Measurements from ENCODE around the gene ESRRA.

Gene ESRRA

DNA sequence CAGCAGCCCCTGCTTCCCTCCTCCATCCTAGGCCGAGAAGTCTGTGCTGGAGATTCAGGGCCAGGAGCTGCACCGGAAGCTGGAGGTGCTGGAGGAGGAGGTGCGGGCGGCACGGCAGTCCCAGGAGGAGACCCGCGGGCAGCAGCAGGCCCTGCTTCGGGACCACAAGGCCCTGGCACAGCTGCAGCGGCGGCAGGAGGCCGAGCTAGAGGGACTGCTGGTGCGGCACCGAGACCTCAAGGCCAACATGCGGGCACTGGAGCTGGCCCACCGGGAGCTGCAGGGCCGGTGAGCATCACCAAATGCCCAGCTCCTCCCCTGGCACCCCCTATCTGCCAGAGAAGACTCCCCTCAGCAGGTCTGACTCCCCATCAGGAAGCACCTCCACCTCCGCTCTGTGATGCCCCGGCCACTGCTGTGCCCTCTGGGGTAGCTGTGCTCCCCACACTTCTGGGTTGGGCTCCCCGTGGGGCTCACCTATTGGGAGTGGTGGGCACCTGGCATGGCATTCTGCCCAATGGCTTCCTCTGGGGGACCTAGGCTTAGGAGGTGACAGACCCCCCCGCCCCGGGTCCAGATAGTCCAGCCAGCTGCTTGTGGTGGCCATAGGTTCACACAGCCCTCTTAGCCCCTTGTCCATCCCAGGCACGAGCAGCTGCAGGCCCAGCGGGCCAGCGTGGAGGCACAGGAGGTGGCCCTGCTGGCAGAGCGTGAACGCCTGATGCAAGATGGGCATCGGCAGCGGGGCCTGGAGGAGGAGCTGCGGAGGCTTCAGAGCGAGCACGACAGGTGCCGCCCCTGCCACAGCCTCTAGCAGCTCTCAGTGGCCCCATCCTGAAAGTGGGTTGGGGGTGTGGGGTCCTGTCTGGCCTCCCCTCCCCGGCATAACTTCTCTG, 47.0 kb downstream of the ESRRA start:
- peak in 2 of 3 experiments; percentile 90 to 92 for DNase-seq

DNA sequence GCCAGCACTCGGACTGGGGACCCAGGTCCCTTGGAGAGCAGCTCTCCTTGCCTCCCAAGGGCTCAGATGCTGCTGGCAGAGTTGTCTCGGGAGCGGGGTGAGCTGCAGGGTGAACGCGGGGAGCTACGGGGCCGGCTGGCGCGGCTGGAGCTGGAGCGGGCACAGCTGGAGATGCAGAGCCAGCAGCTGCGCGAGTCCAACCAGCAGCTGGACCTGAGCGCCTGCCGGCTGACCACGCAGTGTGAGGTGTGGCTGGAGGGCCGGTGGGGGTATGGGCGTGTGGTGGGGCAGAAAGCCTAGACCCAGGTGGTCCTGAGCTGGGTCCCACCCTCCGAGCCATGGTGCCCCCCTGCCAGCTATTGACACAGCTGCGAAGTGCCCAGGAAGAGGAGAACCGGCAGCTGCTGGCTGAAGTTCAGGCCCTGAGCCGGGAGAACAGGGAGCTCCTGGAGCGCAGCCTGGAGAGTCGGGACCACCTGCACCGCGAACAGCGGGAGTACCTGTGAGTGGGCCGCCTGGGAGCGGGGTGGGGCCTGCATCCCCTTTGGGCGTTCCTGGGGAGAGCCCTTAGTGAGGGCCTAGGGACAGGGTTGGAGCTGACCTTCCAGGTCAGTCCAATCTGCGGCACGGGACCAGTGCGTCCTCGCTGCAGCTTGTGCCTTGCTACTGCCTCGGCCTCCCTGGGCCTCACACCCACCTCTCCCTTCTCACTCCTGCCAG, 47.8 kb downstream of the ESRRA start:
- DNase-seq, result peak in 2 of 3 experiments; percentile 92 to 93

DNA sequence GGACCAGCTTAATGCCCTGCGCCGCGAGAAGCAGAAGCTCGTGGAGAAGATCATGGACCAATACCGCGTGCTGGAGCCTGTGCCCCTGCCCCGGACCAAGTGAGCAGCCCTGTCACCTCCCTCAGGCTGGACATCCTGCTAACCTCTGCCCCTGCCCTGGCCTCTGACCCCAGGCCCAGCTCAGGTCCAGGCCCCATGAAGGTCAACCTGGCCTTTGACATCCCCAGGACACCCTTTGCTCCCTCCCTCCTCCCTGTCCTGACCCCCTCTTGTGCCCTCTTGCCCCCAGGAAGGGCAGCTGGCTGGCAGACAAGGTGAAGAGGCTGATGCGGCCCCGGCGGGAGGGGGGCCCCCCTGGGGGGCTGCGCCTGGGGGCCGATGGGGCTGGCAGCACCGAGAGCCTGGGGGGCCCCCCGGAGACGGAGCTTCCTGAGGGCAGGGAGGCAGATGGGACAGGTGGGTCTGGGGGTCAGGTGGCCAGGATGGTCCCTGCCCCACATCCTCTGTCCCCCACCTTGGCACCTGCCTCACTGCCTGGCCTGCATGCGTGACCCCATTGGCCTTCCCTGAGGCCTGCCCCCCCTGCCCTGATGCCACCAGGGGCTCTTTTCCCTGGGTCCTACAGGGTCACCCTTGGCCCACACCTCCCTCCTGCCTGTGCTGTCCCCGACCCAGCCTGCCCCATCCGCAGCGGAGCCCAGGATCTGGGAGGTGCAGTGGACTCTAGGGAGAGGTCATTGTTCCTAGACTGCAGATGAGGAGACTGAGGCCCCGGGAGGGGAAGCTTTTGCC, 48.6 kb downstream of the ESRRA start:
- DNase-seq, result peak in 1 of 3 experiments; percentile 43

DNA sequence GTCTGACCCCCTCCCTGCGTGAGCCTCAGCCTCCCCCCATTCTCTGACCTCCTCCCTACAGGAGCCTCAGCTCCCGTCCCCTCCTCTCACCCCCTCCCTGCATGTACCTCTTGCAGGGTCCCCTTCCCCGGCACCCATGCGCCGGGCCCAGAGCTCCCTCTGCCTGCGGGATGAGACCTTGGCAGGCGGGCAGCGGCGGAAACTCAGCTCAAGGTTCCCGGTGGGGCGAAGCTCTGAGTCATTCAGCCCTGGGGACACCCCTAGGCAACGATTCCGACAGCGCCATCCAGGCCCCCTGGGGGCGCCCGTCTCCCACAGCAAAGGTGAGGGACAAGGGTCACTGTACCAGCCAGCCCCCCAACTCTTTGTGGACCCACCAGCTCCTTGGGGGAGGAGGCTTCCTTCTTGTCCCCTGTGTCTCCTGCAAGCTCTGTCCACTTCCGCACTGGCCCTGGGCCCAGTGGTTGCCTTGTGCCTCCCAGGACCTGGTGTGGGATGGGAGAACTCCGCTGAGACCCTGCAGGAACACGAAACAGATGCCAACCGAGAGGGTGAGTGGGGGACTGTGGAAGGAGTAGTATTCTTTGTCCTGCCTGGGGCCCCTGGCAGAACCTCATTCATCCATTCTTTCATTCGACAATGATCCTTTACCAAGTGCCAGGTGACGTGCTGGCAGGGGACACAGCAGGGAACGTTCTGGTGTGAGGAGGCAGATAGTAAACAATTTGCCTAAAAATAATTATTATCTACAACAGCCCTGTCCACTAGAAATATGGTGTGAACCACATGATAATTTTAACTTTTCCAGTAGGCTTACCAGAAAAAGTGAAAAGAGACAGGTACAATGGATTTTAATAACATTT, 50.0 kb downstream of the ESRRA start:
- peak in 2 of 3 experiments; percentile 84 to 88 for DNase-seq

DNA sequence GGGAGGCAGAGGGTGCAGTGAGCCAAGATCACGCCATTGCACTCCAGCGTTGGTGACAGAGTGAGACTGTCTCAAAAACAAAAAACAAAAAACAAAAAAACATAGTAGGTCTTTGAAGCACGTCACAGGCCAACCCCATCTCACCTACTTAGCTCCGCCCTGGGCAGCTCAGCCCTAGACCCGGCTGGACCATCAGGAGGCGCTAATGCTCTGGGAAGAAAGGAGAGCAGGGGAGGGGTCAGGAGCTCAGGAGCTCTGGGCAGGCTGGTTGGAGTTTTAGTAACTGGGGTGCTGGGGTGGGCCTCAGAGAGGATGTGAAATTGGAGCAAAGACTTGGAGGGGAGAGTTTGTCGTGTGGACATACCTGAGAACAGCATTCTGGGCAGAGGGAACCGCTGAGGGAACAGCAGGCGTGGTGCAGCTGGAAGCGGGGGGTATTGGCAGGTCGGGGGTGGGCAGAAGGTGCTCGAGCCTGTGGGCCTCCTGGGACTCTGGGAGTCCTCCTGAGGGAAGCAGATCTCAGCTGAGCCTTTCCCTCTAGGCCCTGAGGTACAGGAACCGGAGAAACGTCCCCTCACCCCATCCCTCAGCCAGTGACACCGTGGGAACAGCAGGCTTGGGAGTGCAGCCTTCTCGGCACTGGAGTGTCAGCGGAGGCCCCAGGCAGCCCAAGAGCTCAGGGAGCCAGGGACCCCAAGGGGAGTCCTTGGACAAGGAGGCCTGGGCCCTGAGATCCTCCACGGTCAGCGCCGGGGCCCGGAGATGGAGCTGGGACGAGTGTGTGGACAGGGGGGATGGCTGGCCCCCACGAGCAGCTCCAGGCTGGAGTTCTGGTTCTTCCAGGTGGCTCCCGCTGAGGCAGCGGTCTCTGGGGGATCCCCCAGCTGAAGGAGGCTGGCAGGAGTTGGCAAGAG, 51.4 kb downstream of the ESRRA start:
- peak in 1 of 3 experiments; percentile 22 for DNase-seq

DNA sequence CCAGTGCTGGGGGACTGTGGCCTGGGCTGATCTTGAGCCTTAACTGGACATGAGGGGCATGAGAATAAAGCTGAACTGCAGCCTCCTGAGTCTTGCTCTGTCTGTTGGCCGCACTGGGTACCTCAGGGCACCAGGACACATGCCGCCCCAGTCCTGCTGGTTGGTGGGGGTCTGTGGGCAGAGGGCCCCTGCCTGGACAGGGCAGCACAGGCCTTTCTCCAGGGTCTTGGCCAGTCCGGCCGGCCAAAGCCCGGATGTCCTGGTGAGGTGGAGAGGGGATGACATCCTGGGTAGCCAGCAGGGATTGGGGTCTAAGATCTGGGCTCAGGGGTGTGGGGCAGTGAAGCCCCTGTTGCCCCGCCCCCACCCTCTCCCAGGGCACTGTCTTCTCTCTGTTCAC, 52.1 kb downstream of the ESRRA start:
- no peak for DNase-seq

DNA sequence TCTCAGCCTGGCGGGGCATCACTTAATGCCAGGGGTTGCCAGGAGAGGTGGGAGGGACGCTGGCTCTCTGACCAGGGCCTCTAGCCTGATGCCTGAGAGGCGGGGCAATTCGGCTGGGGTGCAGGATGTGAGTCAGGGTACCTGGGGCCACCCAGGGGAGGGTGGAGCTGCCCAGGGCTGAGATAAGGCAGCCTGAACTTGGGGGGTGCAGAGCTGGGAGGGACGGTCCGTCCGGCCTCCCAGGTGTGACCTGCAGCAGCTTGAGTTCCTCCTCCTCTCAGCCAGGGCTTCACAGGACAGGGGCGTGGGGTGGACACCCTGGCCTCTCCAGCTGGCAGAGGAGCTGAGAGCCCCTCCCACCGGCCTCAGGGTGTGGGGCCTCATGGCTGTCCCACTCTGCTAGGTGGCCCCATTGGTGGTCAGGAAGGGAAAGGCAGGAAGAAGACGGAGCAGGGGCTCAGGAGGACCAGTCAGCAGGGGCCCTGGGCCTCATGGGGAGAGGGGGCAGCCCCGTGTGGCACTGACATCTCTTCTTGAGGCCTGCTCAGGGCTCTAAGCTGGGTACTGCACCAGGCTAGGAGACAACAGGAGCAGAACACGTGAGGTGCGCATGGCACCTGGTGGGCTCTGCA, 52.7 kb downstream of the ESRRA start:
- no peak for DNase-seq

DNA sequence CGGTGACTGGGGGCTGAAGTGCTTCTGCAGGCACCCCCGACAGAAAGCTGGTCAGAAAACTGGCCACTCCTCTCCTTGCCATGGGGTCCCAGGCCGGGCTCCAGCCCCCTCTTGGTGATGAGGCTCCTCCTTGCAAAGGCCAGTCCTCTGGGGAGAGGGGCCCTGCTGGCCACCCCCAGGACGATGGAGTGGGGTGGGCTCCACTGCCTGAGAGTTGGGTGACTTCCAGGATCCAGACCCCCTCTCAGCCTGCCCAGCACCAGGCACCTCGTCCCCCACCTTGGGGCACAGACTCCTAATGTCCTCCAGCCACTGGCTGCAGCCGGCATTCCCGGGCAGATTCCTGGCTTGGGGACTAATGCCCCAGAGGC, 53.2 kb downstream of the ESRRA start:
- no peak for DNase-seq

DNA sequence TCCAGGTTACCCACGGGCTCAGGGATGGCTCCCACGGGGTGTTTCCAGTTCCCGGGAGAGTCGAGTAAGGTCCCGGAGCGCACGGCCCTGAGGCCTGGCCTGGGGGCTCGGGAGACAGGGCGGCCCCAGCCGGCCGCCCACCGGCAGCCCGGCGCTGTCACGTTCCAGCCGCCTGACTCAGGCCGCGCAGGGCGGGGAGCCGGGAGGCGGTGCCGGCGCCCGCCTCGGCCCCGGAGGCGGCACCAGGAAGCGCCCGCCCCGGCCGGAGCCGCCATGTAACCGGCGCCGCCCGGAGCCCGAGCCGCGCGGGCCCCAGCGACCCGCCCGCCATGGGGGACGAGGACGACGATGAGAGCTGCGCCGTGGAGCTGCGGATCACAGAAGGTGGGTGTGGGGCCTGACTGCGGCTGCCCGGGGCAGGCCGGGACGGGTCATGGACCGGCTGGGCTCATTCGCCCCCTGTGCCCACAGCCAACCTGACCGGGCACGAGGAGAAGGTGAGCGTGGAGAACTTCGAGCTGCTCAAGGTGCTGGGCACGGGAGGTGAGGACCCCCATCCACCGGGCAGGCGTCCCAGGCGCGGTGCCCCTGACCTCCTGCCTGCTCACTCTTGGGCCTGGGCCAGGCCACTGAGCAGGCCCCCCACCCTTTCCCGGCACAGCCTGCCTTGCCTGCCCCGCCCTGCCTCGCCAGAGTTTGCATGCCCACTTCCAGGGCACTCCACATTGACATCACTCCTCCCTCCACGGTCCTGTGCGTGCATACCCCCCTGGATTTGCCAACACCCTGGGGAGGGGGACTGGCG, 53.8 kb downstream of the ESRRA start, which contains the start of gene RPS6KA4:
Gene RPS6KA4 (plus strand): TSS at position 256 of the 805 bp plus-strand sequence. CDS start 74 bp downstream, at position 330.
- DNase-seq, result peak; percentile 34 to 73 (median 60)

DNA sequence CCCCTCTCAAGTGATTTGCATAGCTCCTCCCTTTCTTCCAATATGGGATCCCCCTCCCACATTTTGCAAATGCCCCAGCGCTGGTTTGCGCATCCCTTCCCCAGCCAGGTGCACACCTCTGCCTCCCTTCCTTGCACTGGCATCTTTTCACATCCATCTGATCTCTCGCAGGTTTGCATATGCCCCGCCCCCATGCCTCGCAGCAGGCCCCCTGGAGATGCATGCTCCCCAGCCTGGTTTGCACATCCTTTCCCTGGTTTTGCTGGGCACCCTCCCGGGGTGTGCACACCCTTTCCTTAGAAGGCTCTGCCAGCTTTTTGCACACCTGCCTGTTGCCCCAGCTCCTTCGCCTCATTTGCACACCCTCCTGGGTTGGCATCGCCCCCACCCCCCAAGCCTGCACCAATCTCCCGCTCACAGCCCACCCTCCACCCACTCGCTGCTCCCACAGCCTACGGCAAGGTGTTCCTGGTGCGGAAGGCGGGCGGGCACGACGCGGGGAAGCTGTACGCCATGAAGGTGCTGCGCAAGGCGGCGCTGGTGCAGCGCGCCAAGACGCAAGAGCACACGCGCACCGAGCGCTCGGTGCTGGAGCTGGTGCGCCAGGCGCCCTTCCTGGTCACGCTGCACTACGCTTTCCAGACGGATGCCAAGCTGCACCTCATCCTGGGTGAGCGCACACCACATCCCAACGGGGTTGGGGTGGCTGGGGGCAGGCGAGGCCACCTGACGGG, 54.6 kb downstream of the ESRRA start:
- DNase-seq, result peak; percentile 15 to 60 (median 49)

DNA sequence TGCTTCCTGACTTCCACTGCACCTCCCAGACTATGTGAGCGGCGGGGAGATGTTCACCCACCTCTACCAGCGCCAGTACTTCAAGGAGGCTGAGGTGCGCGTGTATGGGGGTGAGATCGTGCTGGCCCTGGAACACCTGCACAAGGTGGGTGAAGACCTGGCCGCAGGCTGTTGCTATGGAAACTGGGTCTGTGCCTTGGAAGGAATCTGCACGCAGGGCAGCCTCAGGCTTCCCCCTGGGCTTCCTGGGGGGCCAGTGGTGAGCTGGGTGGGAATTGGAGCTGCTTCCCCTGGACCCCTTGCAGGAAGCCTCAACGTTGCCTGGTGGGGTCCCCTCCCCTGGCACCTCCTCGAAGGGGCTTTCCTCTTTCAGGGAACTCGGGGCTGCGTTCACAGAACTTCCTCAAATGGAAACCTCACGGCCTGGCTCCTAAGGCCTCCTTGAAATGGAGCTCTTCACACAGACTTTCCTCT, 55.2 kb downstream of the ESRRA start:
- peak in 1 of 3 experiments; percentile 40 for DNase-seq

DNA sequence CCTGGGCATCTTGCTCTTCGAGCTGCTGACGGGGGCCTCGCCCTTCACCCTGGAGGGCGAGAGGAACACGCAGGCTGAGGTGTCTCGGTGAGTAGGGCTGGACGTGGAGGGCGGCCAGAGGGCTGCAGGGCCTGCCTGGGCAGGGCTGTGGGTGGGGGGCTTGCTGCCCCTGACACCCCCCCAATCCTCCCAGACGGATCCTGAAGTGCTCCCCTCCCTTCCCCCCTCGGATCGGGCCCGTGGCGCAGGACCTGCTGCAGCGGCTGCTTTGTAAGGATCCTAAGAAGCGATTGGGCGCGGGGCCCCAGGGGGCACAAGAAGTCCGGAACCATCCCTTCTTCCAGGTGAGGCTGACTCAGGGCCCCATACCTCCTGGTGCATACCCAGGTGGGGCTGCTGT, 56.3 kb downstream of the ESRRA start:
- peak in 1 of 3 experiments; percentile 6 for DNase-seq

DNA sequence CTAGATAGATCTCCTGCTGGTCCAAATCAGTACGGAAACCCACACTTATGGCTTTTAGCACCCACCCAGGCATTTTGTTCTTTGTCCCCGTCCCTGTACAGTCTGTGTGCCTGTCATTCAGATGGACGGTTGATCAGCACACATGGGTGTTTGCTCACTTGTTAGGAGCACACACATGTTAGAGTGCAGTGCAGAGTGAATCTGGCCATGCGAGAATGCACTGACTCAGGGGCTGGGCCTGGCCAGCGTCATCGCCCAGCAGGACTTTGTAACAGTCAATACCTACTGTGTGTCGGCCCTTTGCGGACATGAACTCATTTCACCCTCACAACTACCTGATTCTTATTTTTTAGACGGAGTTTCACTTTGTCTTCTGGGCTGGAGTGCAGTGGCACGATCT, 57.0 kb downstream of the ESRRA start:
- DNase-seq, result no peak

DNA sequence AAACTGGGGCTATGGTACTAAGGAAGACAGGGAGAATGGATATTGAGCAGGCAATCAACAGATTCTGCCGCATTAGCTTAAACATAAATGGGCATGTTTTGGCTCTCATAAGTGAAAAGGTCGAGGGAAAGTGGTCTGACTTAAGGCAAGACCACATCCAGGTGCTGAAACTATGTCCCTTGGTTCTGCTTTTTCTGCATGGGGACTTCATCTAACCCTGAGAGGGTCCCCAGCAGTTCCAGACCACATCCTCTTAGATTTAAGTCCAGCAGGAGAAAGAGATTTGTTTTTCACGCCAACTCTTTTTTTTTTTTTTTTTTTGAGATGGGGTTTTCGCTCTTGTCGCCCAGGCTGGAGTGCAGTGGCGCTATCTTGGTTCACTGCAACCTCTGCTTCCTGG, 59.1 kb downstream of the ESRRA start:
- no peak for DNase-seq

DNA sequence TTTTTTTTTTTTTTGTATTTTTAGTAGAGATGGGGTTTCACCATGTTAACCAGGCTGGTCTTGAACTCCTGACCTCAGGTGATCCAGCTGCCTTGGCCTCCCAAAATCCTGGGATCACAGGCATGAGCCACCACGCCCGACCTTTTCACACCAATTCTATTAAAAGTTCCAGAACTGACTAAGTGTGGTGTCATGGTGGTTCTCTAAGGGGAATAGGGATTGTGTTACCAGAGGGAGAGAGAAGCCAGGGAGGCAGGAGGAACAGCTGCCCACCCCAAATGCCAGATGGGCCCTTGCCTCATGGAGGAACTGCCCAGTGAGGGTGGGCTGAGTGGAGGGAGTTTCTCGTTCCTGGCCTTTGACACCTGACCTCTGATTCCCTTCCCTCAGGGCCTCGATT, 59.6 kb downstream of the ESRRA start:
- DNase-seq, result no peak
